ENCODE data around the gene CD48. TPM values are rescaled to one million over a fixed set of nuclear protein-coding genes. Genes with fewer than 3 reads are reported as not detected.

The CD48 gene
- polyA plus RNA-seq, 1 donor (not counting 4 experiments of a cell fraction or from before 2014, with no cell fraction given) = 0.07 TPM

DNA sequence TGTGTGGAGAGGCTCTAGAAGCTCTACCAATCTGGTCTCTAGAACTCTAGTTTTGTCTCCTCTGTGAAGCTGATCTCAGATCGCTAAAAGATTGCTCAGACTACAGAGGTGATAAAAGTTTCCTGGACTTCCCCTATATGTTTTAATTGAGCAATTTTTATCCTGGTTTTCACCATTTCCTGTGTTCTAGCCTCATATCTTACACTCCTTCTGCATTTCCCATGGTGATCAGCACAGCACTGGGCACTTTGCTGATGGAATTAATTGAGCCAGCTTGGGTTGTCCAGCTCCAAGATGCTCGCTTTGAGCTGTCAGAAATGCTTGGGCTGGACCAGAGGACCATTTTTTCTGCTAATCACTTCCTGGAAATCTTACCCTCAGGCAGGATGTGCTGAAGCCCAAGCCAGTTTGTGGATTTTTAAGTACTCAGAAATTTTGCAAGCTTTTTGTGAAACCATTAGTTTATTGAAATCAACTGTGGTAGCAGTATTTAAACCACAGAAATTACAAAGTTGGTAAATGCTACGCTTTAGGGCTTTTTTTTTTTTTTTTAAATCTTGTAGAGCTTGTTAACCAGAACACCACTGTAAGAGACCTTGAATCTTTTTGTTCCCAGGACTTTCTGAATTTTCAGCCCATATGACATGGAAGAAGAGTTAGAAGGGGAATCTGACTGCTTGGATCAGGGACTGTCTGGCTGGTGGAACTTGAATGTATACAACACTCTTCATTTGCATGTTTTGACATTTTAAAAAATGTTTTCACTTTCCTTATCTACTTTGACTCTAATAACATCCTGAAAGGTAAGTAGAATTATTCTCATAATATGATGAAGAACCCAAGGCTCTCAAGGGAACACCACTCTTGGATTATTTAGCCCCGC lies 28.4 kb downstream of the CD48 start:
- Histone ChIP-seq H3K9ac (ENCODE audit: control insufficient read depth, extremely low read depth, insufficient read depth, low read length) (no peak overlapping the region), H3K36me3 (ENCODE audit: control insufficient read depth in 2 of 2, extremely low read depth in 1 of 2, insufficient read depth in 2 of 2, low read length in 2 of 2) (no peaks in the 10 kb centered on the region), H3K9me1 (ENCODE audit: control insufficient read depth, extremely low read depth, insufficient read depth, low read length) (no peaks in the 10 kb centered on the region), H3K4me1 (ENCODE audit: control insufficient read depth, extremely low read depth, insufficient read depth, low read length) (no peaks in the 10 kb centered on the region), H4K20me1 (ENCODE audit: control insufficient read depth, extremely low read depth, insufficient read depth, low read length) (no peaks in the 10 kb centered on the region), H3K4me2 (ENCODE audit: control insufficient read depth, extremely low read depth, insufficient read depth, low read depth, low read length) (no peak overlapping the region), H3K4me3 (ENCODE audit: control insufficient read depth in 2 of 3, extremely low read depth in 1 of 3, insufficient read depth in 2 of 3, low read depth in 1 of 3, low read length in 3 of 3) (no peak overlapping the region), H3K27ac (ENCODE audit: control insufficient read depth, insufficient read depth, low read length) (no peak overlapping the region), H3K9me3 (ENCODE audit: control insufficient read depth, low read depth, low read length) (no peaks in the 10 kb centered on the region), H2AFZ (ENCODE audit: control insufficient read depth, low read length) (no peak overlapping the region), H3K27me3 (ENCODE audit: control insufficient read depth, extremely low read depth, insufficient read depth, low read length) (no peaks in the 10 kb centered on the region), H3K79me2 (ENCODE audit: control insufficient read depth, insufficient read depth, low read length) (no peaks in the 10 kb centered on the region)
- DNase-seq (ENCODE audit: low read depth, low spot score) (no peak), FAIRE-seq (no peak)
- dilution Hi-C loops (cut with MboI; ENCODE audit: extremely low pct_ligation_motif_present, low sequenced_read_pairs) = no loop called here
- no peak for TF ChIP-seq EZH2 (IDR thresholded peaks at IDR 0.05; ENCODE audit: low read length)
- TF ChIP-seq, protein P1, sequence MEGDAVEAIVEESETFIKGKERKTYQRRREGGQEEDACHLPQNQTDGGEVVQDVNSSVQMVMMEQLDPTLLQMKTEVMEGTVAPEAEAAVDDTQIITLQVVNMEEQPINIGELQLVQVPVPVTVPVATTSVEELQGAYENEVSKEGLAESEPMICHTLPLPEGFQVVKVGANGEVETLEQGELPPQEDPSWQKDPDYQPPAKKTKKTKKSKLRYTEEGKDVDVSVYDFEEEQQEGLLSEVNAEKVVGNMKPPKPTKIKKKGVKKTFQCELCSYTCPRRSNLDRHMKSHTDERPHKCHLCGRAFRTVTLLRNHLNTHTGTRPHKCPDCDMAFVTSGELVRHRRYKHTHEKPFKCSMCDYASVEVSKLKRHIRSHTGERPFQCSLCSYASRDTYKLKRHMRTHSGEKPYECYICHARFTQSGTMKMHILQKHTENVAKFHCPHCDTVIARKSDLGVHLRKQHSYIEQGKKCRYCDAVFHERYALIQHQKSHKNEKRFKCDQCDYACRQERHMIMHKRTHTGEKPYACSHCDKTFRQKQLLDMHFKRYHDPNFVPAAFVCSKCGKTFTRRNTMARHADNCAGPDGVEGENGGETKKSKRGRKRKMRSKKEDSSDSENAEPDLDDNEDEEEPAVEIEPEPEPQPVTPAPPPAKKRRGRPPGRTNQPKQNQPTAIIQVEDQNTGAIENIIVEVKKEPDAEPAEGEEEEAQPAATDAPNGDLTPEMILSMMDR (optimal IDR thresholded peaks at IDR 0.05 in 1 of 3, IDR thresholded peaks at IDR 0.05 in 1 of 3, conservative IDR thresholded peaks at IDR 0.05 in 1 of 3; ENCODE audit: extremely low read depth in 1 of 3, insufficient read depth in 2 of 3, low read length in 3 of 3) = no peak

DNA sequence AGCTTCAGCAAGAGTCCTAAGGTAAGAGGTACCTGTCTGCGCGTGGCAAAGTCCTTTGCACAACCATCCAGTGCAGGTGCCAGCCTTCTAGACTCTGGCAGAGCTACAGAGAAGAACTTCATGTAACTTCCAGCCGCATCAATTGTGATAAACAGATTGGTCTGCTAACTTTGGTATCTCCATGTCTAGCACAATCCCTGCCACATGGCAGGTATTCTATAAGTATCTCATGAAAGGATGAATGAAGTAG lies 29.8 kb downstream of the CD48 start:
- Histone ChIP-seq H3K27me3 (ENCODE audit: control insufficient read depth, extremely low read depth, insufficient read depth, low read length) (no peaks in the 10 kb centered on the region), H3K79me2 (ENCODE audit: control insufficient read depth, insufficient read depth, low read length) (no peaks in the 10 kb centered on the region), H3K36me3 (ENCODE audit: control insufficient read depth in 2 of 2, extremely low read depth in 1 of 2, insufficient read depth in 2 of 2, low read length in 2 of 2) (no peaks in the 10 kb centered on the region), H2AFZ (ENCODE audit: control insufficient read depth, low read length) (no peak overlapping the region), H3K9me3 (ENCODE audit: control insufficient read depth, low read depth, low read length) (no peaks in the 10 kb centered on the region), H3K4me3 (ENCODE audit: control insufficient read depth in 2 of 3, extremely low read depth in 1 of 3, insufficient read depth in 2 of 3, low read depth in 1 of 3, low read length in 3 of 3) (no peak overlapping the region), H3K4me2 (ENCODE audit: control insufficient read depth, extremely low read depth, insufficient read depth, low read depth, low read length) (no peak overlapping the region), H3K27ac (ENCODE audit: control insufficient read depth, insufficient read depth, low read length) (no peak overlapping the region), H3K9ac (ENCODE audit: control insufficient read depth, extremely low read depth, insufficient read depth, low read length) (no peak overlapping the region), H3K9me1 (ENCODE audit: control insufficient read depth, extremely low read depth, insufficient read depth, low read length) (no peaks in the 10 kb centered on the region), H3K4me1 (ENCODE audit: control insufficient read depth, extremely low read depth, insufficient read depth, low read length) (no peaks in the 10 kb centered on the region), H4K20me1 (ENCODE audit: control insufficient read depth, extremely low read depth, insufficient read depth, low read length) (no peaks in the 10 kb centered on the region)
- dilution Hi-C loops (cut with MboI; ENCODE audit: extremely low pct_ligation_motif_present, low sequenced_read_pairs) = no loop called here
- no peak for DNase-seq (ENCODE audit: low read depth, low spot score)
- TF ChIP-seq, protein P1 (optimal IDR thresholded peaks at IDR 0.05 in 1 of 3, IDR thresholded peaks at IDR 0.05 in 1 of 3, conservative IDR thresholded peaks at IDR 0.05 in 1 of 3; ENCODE audit: extremely low read depth in 1 of 3, insufficient read depth in 2 of 3, low read length in 3 of 3) = no peak
- no peak for TF ChIP-seq EZH2 (IDR thresholded peaks at IDR 0.05; ENCODE audit: low read length)
- FAIRE-seq = no peak

All from keratinocyte (primary cell).